ENCODE data around the gene SSR1. TPM values are rescaled to one million over a fixed set of nuclear protein-coding genes. Genes with fewer than 3 reads are reported as not detected.

Gene SSR1
- total RNA-seq, 1 experiment from 2014 or later, result 102 TPM

DNA sequence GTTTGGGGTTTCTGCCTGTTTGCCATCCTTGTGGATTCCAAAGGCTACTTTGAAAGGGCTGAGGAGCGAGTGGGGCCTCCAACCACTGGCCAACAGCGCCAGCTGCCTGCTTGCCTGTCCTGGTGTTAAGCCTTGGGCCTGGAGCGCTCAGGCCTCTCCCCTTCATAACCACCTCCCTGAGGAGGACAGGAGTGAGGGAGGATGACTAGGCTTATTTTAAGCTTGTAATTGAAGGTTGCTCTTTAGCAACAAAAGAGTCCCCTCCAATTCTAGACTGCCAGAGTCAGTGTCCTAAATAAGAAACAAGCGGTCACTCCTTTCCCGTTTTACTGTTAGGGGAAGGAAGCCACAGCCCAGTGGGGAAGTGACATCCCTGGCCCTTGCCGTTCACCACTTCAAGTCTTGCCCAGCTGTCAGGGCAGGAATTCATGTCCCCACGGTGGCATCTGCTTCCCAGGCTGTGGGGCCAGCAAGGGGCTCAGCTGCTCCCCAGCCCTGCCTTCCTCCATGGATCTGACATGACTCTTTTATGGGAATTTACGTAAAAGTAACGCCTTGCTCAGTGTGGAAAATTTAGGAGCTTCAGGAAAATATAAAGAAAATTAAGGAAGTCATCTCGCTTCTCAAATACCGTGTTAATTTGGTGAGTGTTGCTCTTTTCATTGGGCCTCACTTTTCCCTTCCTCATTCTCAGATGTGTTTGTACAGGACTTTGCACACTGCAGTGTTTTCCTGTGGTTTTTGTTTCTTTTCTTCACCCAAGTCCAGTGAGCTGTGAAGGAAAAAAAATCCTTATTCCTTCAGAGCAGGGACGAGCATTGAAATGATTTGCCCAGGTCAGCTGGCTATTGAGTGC lies 57.8 kb downstream of the SSR1 start:
- Histone ChIP-seq H3K4me1 (ENCODE audit: insufficient read depth, low read length) (no peaks in the 10 kb centered on the region; the same call in 1 of the 2 replicates), H3K79me1 (ENCODE audit: insufficient read depth, low read depth, low read length, poor library complexity, severe bottlenecking) (no peaks in the 10 kb centered on the region), H2BK120ac (ENCODE audit: low read depth, low read length, poor library complexity, severe bottlenecking) (no peak overlapping the region), H4K5ac (ENCODE audit: insufficient read length, low read depth, low read length) (no peak overlapping the region), H3K4me2 (ENCODE audit: insufficient read depth, insufficient read length, low read length) (no peak overlapping the region), H3T11ph (ENCODE audit: low read length) (no peak overlapping the region), H2AK5ac (ENCODE audit: insufficient read length, low read length) (no peak overlapping the region), H3K4ac (ENCODE audit: low read depth, low read length) (no peak overlapping the region), H2AFZ (ENCODE audit: low read length) (no peak overlapping the region), H2BK20ac (ENCODE audit: low read depth, low read length, poor library complexity, severe bottlenecking) (no peak overlapping the region), H3K23ac (ENCODE audit: insufficient read length, low read depth, low read length) (no peak overlapping the region), H2BK12ac (ENCODE audit: insufficient read length, low read depth, low read length) (no peak overlapping the region), H3K9ac (ENCODE audit: extremely low read depth, insufficient read length, low read length) (no peak overlapping the region), H3K56ac (ENCODE audit: insufficient read length, low read depth, low read length) (no peak overlapping the region), H3K23me2 (ENCODE audit: insufficient read length, low read depth, low read length, poor library complexity, severe bottlenecking) (no peaks in the 10 kb centered on the region), H3K27ac (ENCODE audit: insufficient read length, low read depth, low read length) (no peak overlapping the region), H4K91ac (ENCODE audit: insufficient read length, low read depth, low read length) (no peak overlapping the region), H4K8ac (replicated peaks; ENCODE audit: insufficient read length, low read depth, low read length) (no peak overlapping the region), H3K27me3 (ENCODE audit: insufficient read depth, low read length) (no peaks in the 10 kb centered on the region; the same call in 1 of the 2 replicates), H2BK15ac (ENCODE audit: low read depth, low read length) (no peak overlapping the region), H4K20me1 (ENCODE audit: control insufficient read depth, insufficient read depth, insufficient read length) (no peaks in the 10 kb centered on the region), H3K9me3 (ENCODE audit: control insufficient read depth, low read depth, low read length) (no peaks in the 10 kb centered on the region), H2BK5ac (ENCODE audit: insufficient read length, low read length) (no peak overlapping the region), H3K18ac (ENCODE audit: insufficient read length, low read depth, low read length) (no peak overlapping the region), H3K79me2 (ENCODE audit: insufficient read depth, low read length) (no peaks in the 10 kb centered on the region), H3K14ac (ENCODE audit: insufficient read depth, low read length) (no peak overlapping the region)
- TF ChIP-seq CTCF (conservative IDR thresholded peaks at IDR 0.05), result no peak
- Mint-ChIP-seq H3K4me3 (no peak overlapping the region), H3K9me3 (peaks cover 17 to 21% of the 10 kb centered on the region in 2 experiments), H3K36me3 (ENCODE audit: insufficient read depth in 1 of 3, low read depth in 3 of 3) (peaks cover 3 to 16% (median 14%) of the 10 kb centered on the region in 3 experiments; a peak in 5 of 7 replicates), H3K27ac (no peak overlapping the region), H3K27me3 (ENCODE audit: low read depth) (peaks cover 16% of the 10 kb centered on the region), H3K4me1 (peaks cover under 1 to 12% of the 10 kb centered on the region in 2 experiments)
- DNase-seq, result no peak
- no CpG with 5 or more reads among the region's 12 CpGs for WGBS (ENCODE audit: extremely low coverage, insufficient read length, low lambda C conversion rate)

Data from H9 (cell line).